ENCODE data around the gene APOL1.

GRCh38 chr22:36249160-36249559 lies 3.8 kb upstream of the APOL1 start:
- TF ChIP-seq CTCF (conservative IDR thresholded peaks at IDR 0.05): no peak
- TF ChIP-seq ZFX (IDR thresholded peaks at IDR 0.05): no peak
